Measurements from ENCODE around the gene UNC80.

UNC80 gene

DNA sequence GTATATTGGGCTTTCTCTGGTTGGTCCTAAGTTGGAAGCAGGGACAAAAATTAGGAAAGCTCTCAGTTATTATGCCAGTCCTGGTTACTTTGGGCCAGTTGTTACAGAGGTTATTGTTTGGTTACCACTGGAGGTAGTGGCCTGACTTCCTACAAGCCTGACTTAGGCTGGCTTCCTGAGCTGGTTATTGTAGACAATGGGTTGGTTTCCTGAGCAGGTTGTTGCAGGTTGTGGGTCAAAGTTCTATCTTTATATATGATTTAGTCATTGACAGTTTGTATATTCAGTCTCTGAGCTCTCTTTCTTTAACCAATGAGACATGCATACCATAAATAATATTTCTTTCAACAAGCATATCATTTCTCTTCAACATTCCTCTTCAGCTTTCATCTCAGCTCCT is 172.1 kb downstream of the UNC80 start:
- in situ Hi-C loops (cut with HindIII; ENCODE audit: low sequenced_read_pairs): no loop called here
- TF ChIP-seq, protein P1, sequence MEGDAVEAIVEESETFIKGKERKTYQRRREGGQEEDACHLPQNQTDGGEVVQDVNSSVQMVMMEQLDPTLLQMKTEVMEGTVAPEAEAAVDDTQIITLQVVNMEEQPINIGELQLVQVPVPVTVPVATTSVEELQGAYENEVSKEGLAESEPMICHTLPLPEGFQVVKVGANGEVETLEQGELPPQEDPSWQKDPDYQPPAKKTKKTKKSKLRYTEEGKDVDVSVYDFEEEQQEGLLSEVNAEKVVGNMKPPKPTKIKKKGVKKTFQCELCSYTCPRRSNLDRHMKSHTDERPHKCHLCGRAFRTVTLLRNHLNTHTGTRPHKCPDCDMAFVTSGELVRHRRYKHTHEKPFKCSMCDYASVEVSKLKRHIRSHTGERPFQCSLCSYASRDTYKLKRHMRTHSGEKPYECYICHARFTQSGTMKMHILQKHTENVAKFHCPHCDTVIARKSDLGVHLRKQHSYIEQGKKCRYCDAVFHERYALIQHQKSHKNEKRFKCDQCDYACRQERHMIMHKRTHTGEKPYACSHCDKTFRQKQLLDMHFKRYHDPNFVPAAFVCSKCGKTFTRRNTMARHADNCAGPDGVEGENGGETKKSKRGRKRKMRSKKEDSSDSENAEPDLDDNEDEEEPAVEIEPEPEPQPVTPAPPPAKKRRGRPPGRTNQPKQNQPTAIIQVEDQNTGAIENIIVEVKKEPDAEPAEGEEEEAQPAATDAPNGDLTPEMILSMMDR (IDR thresholded peaks at IDR 0.05; ENCODE audit: low read depth, low read length, missing control alignments): no peak
- H3K4me3 ChIP-seq (ENCODE audit: low read depth, low read length): no peak overlapping the region
- DNase-seq (ENCODE audit: low read depth): no peak

DNA sequence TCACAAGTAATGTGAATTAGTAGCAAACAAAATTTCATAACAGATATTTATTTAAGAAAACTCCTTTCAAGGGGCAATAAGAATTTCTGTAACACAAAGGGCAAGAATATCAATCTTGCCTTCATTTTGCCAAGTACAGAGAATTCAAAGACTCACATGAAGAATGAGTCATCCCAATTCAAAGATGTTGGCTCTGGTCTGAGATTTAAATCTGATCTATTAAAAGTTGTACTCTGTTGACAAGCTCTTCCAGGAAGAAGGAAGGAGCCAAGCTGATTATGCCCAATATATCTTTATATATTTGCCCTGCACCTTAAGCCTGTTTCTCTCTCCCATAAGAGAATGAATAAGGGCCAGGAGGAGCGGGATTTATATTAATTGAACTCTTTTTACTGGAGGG is 174.9 kb downstream of the UNC80 start:
- DNase-seq (ENCODE audit: low read depth): no peak
- H3K4me3 ChIP-seq (ENCODE audit: low read depth, low read length): no peak overlapping the region
- in situ Hi-C loops (cut with HindIII; ENCODE audit: low sequenced_read_pairs): no loop called here
- TF ChIP-seq, protein P1 (IDR thresholded peaks at IDR 0.05; ENCODE audit: low read depth, low read length, missing control alignments): no peak

DNA sequence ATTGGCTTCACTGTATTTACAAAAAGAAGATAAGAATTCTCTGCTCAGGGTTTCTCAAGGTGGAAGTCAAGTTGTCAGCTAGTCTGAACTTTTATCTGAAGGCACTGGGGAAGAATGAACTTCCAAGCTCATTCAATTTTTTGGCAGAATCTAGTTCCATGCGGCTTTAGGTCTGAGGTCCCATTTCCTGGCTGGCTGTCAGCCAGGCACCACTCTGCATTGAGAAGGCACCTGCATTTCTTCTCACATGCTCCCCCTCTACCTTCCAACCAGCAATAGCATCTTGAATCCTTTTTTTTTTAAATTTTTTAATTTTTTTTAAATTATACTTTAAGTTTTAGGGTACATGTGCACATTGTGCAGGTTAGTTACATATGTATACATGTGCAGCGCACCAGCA is 184.6 kb downstream of the UNC80 start:
- no peak for DNase-seq (ENCODE audit: low read depth)
- in situ Hi-C loops (cut with HindIII; ENCODE audit: low sequenced_read_pairs): loop anchor here (25.0 kb wide), 1 partner anchor 231 kb away; no protein-coding TSS in a partner anchor
- H3K4me3 ChIP-seq (ENCODE audit: low read depth, low read length): no peak overlapping the region
- TF ChIP-seq, protein P1 (IDR thresholded peaks at IDR 0.05; ENCODE audit: low read depth, low read length, missing control alignments): no peak

DNA sequence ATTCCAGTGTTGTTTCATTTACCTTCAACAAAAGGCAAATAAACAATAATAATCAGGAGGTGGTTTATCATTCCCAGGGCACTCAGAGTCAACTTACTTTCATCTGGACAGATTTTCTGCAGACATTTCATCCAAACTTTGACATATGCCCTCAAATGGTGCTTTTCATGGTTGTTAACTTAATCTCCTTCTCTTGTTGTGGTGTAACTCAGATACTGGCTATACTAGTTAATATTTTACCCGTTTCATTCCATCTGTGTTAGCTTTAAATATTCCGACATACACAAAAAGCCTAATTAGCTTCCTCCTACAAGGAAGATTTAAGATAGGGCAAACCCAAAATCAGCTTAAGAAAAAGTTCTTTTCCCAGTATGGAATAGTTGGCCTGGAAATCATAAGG is 186.4 kb downstream of the UNC80 start:
- no peak for DNase-seq (ENCODE audit: low read depth)
- TF ChIP-seq, protein P1 (IDR thresholded peaks at IDR 0.05; ENCODE audit: low read depth, low read length, missing control alignments): no peak
- in situ Hi-C loops (cut with HindIII; ENCODE audit: low sequenced_read_pairs): loop anchor here (25.0 kb wide), 1 partner anchor 229 kb away; no protein-coding TSS in a partner anchor
- no peak overlapping the region for H3K4me3 ChIP-seq (ENCODE audit: low read depth, low read length)

DNA sequence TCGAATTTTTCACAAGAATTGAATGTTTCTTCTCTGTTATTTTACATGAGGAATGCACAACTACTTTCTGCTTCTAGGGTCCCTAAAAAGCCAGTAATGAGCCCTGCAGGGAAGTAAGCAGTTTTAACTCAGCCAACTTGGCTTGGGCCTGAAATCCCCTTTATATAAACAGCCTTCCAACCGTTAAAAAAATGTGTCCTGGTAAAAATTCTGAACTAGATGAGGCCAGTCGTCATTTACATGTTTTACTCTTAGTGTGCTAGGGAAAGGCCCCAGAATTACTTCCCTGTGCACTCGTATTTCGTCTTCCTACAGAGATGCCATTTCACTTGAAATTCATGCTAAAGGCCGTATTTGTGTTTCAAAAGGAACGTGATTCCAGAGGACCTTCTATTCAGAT is 188.4 kb downstream of the UNC80 start:
- no peak for DNase-seq (ENCODE audit: low read depth)
- TF ChIP-seq, protein P1 (IDR thresholded peaks at IDR 0.05; ENCODE audit: low read depth, low read length, missing control alignments): no peak
- in situ Hi-C loops (cut with HindIII; ENCODE audit: low sequenced_read_pairs): loop anchor here (25.0 kb wide), 1 partner anchor 227 kb away; no protein-coding TSS in a partner anchor
- H3K4me3 ChIP-seq (ENCODE audit: low read depth, low read length): no peak overlapping the region

DNA sequence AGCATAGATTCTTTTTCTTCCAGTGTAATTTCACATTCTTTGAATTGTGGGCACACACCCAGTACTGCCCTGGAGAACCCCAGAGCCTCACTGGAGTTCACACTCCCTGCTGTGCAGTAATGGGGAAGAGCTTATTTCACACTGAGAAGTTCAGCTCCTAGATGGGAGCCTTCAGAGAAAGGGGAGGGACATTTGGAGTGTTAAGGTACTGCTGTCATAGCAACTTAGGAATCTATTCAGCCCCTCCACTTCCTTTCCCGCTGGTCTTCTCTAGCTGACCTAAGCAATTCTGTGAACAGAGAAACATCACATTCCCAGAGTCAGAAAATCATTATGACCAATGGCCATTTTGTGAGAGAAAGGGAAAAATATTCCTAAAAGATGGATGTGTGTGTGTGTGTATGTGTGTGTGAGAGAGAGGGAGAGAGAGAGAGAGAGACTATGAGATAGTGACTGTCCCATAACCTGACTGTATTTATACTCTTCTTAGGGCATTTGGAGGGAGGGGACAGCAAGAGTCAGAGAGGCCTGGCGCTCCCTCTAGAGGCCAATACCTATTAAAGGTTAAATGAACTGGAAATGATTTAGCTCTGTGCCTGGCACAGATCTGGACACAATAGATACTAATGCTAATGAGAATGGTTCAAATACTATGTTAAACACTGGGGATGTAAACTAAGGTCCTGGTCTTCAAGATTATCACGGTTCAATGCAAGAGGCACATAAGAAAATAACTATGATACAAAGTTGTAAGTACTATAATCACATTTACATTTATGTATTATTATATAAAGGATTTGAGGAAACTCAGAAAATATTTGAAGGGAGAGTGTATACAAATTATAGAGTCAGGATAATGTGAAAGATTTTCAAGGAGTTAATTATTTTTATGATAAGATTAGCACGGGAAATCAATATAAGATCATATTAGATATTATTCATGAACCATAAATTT is 189.3 kb downstream of the UNC80 start:
- in situ Hi-C loops (cut with HindIII; ENCODE audit: low sequenced_read_pairs): loop anchor here (25.0 kb wide), 1 partner anchor 226 kb away; no protein-coding TSS in a partner anchor
- no peak overlapping the region for H3K4me3 ChIP-seq (ENCODE audit: low read depth, low read length)
- peak; percentile 86 for DNase-seq (ENCODE audit: low read depth)

More for the DNA sequence above, 189.3 kb downstream of the UNC80 start:
- TF ChIP-seq, protein P1 (IDR thresholded peaks at IDR 0.05; ENCODE audit: low read depth, low read length, missing control alignments): peak; percentile 71
